ENCODE results near the gene TREML1. TPM values are rescaled to one million over a fixed set of nuclear protein-coding genes. Genes with fewer than 3 reads are reported as not detected.

The TREML1 gene
- total and polyA plus RNA-seq, 2 donors (not counting 1 experiment from before 2014, with no cell fraction given), result not detected

DNA sequence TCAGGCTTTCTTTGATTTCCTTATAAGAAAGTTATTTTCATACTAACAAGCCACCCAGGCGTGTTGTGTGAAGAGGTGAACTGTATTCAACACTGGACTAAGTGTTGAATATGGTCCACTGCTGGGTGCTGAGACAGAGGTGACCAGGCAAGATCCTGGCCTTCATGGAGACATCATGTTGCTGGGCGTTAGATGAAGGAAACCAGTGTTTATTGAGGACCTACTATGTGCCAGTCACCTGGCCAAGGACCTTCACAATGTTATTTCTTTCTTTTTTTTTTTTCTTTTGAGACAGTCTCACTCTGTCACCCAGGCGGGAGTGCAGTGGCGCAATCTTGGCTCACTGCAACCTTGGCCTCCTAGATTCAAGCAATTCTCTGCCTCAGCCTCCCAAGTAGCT is 1.9 kb upstream of the TREML1 start:
- no peaks in the 10 kb centered on the region for H3K4me1 ChIP-seq (ENCODE audit: control insufficient read depth, extremely low read depth, insufficient read depth, low read length)
- no peaks in the 10 kb centered on the region for H3K36me3 ChIP-seq (ENCODE audit: control insufficient read depth, insufficient read depth, low read length)

DNA sequence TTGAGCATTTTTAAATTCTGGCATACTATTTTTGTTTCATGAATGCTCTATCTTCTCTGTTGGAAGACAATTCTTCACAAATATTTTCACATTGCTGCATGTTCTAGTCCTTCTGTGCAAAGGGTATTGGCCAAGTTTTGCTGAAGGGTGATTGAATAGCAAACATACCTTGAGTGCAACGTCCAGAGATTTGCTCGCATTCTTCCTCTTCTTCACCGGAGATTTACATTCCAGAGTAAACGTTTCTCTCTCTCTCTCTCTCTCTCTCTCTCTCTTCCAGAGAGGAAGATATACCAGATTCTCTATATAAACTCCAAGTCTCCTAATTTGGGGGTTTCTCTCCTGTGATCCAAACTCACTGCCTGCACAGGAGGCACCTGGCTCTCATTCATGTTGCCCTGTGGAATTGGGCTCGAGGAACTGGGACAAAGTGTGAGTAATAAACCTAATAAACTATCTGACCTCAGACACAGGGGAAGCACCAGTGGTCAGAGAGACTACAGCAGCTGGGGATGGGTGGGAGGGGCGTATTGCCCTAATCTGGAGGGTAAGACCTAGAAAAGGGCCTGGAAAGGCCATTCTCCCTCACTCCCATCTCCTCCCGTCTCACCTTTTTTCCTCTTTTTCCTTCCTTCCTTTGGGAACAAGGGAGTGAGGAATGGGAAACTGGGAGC is 1.1 kb upstream of the TREML1 start:
- no peak overlapping the region for H3K4me2 ChIP-seq (ENCODE audit: extremely low read depth, insufficient read depth, low read length)
- H3K9me3 ChIP-seq (ENCODE audit: control insufficient read depth, insufficient read depth, low read depth, low read length), result no peaks in the 10 kb centered on the region
- H3K36me3 ChIP-seq (ENCODE audit: control insufficient read depth, insufficient read depth, low read length), result no peaks in the 10 kb centered on the region
- no peaks in the 10 kb centered on the region for H3K79me2 ChIP-seq (ENCODE audit: control insufficient read depth, insufficient read depth, low read length)
- peak in 1 of 2 donors; percentile 4 for DNase-seq (ENCODE audit: low read depth in 2 of 2)
- H3K4me1 ChIP-seq (ENCODE audit: control insufficient read depth, extremely low read depth, insufficient read depth, low read length), result no peaks in the 10 kb centered on the region
- no peak overlapping the region for H3K4me3 ChIP-seq (replicated peaks in 1 of 4; ENCODE audit: control extremely low read depth in 1 of 4, insufficient read depth in 1 of 4, low read depth in 3 of 4, low read length in 4 of 4)
- no peaks in the 10 kb centered on the region for H4K20me1 ChIP-seq (ENCODE audit: control insufficient read depth, extremely low read depth, insufficient read depth, low read length)
- no peak overlapping the region for H3K9ac ChIP-seq (ENCODE audit: insufficient read depth, low read length)
- TF ChIP-seq EZH2 (IDR thresholded peaks at IDR 0.05; ENCODE audit: low read length, missing control alignments), result no peak
- TF ChIP-seq, protein P1, sequence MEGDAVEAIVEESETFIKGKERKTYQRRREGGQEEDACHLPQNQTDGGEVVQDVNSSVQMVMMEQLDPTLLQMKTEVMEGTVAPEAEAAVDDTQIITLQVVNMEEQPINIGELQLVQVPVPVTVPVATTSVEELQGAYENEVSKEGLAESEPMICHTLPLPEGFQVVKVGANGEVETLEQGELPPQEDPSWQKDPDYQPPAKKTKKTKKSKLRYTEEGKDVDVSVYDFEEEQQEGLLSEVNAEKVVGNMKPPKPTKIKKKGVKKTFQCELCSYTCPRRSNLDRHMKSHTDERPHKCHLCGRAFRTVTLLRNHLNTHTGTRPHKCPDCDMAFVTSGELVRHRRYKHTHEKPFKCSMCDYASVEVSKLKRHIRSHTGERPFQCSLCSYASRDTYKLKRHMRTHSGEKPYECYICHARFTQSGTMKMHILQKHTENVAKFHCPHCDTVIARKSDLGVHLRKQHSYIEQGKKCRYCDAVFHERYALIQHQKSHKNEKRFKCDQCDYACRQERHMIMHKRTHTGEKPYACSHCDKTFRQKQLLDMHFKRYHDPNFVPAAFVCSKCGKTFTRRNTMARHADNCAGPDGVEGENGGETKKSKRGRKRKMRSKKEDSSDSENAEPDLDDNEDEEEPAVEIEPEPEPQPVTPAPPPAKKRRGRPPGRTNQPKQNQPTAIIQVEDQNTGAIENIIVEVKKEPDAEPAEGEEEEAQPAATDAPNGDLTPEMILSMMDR (conservative IDR thresholded peaks at IDR 0.05 in 1 of 2, IDR thresholded peaks at IDR 0.05 in 1 of 2; ENCODE audit: low read depth in 1 of 2, low read length in 2 of 2), result no peak
- no peak overlapping the region for H2AFZ ChIP-seq (ENCODE audit: low read length)
- H3K27me3 ChIP-seq (ENCODE audit: control insufficient read depth, insufficient read depth, low read length), result no peaks in the 10 kb centered on the region
- no peak overlapping the region for H3K27ac ChIP-seq (ENCODE audit: insufficient read depth, low read length)

More for the DNA sequence above, 1.9 kb upstream of the TREML1 start:
- Histone ChIP-seq H3K4me2 (ENCODE audit: extremely low read depth, insufficient read depth, low read length) (no peak overlapping the region), H3K9ac (ENCODE audit: insufficient read depth, low read length) (no peak overlapping the region), H3K27ac (ENCODE audit: insufficient read depth, low read length) (no peak overlapping the region), H3K9me3 (ENCODE audit: control insufficient read depth, insufficient read depth, low read depth, low read length) (no peaks in the 10 kb centered on the region), H4K20me1 (ENCODE audit: control insufficient read depth, extremely low read depth, insufficient read depth, low read length) (no peaks in the 10 kb centered on the region), H3K27me3 (ENCODE audit: control insufficient read depth, insufficient read depth, low read length) (no peaks in the 10 kb centered on the region), H2AFZ (ENCODE audit: low read length) (no peak overlapping the region), H3K4me3 (replicated peaks in 1 of 4; ENCODE audit: control extremely low read depth in 1 of 4, insufficient read depth in 1 of 4, low read depth in 3 of 4, low read length in 4 of 4) (no peak overlapping the region), H3K79me2 (ENCODE audit: control insufficient read depth, insufficient read depth, low read length) (no peaks in the 10 kb centered on the region)
- no peak for DNase-seq (ENCODE audit: low read depth in 2 of 2)
- no peak for TF ChIP-seq EZH2 (IDR thresholded peaks at IDR 0.05; ENCODE audit: low read length, missing control alignments)
- TF ChIP-seq, protein P1 (conservative IDR thresholded peaks at IDR 0.05 in 1 of 2, IDR thresholded peaks at IDR 0.05 in 1 of 2; ENCODE audit: low read depth in 1 of 2, low read length in 2 of 2), result no peak

DNA sequence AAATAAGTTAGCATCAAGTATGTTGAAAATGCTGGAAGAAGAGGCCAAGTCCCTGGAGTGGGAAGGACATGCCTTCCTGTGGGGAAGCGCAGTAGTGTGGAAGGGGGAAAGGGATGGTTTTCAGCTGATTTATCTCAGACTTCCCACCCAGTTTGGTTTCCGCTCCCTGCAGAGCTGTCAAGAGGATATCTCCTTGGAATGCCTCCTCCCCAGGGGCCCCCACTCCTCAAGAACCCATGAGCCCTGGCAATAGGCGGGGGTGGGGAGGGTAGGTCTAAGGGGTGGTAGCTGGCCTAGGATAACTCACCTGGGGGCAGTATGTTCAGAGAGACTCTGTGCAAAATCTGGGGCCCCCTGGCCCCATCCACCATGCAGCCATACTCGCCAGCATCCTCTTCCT is 696 bp downstream of the TREML1 start:
- Histone ChIP-seq H3K27me3 (ENCODE audit: control insufficient read depth, insufficient read depth, low read length) (no peaks in the 10 kb centered on the region), H2AFZ (ENCODE audit: low read length) (no peak overlapping the region), H4K20me1 (ENCODE audit: control insufficient read depth, extremely low read depth, insufficient read depth, low read length) (no peaks in the 10 kb centered on the region), H3K9ac (ENCODE audit: insufficient read depth, low read length) (no peak overlapping the region), H3K4me3 (replicated peaks in 1 of 4; ENCODE audit: control extremely low read depth in 1 of 4, insufficient read depth in 1 of 4, low read depth in 3 of 4, low read length in 4 of 4) (no peak overlapping the region), H3K9me3 (ENCODE audit: control insufficient read depth, insufficient read depth, low read depth, low read length) (no peaks in the 10 kb centered on the region), H3K79me2 (ENCODE audit: control insufficient read depth, insufficient read depth, low read length) (no peaks in the 10 kb centered on the region), H3K4me2 (ENCODE audit: extremely low read depth, insufficient read depth, low read length) (no peak overlapping the region), H3K4me1 (ENCODE audit: control insufficient read depth, extremely low read depth, insufficient read depth, low read length) (no peaks in the 10 kb centered on the region), H3K27ac (ENCODE audit: insufficient read depth, low read length) (no peak overlapping the region), H3K36me3 (ENCODE audit: control insufficient read depth, insufficient read depth, low read length) (no peaks in the 10 kb centered on the region)
- DNase-seq (ENCODE audit: low read depth in 2 of 2), result no peak
- no peak for TF ChIP-seq EZH2 (IDR thresholded peaks at IDR 0.05; ENCODE audit: low read length, missing control alignments)
- TF ChIP-seq, protein P1 (conservative IDR thresholded peaks at IDR 0.05 in 1 of 2, IDR thresholded peaks at IDR 0.05 in 1 of 2; ENCODE audit: low read depth in 1 of 2, low read length in 2 of 2), result no peak
